GM13977 (cell line): ENCODE data around the gene AKT3.

Source experiments
- DNase-seq: peaks from one replicate; pipeline ENCODE4 v3.0.0; 2012; ENCODE audit warnings: low spot score
- in situ Hi-C: fragments of 300-500 bp; cut with MboI; formaldehyde crosslinking; loops from one replicate; pipeline ENCODE4 v1.12.0; 2022; ENCODE audit warnings: low sequenced_read_pairs, low pct_unique_long_range_greater_than_20kb, mixed read lengths, inconsistent platforms; ENCODE audit not compliant: unreplicated experiment
- TF ChIP-seq, protein P1 (sequence below): IDR thresholded peaks from 2 replicates; pipeline ENCODE4 v1.5.1; 2012; ENCODE audit warnings: mild to moderate bottlenecking, control low read depth; ENCODE audit not compliant: insufficient read depth; ENCODE audit errors: extremely low read depth, missing control alignments

The AKT3 gene

DNA sequence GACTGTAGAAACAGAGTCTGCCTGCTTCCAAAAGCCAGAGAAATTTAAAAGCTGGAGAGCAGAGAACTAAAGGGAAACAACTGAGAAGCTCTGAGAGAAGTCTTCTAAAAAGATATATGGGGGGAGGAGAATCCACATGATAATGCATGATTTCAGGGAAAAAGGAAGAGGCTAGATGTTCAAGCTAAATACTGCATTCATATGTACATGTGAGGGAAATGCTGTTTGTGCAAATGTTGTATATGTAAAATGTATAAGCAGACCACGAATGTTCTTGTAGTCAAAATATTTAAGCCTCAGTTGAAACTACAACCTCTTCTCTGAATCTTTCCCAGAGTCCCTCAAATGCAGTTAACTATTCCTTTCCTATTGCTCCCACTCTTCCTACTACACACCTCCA lies 79.2 kb downstream of the AKT3 start:
- TF ChIP-seq, protein P1, sequence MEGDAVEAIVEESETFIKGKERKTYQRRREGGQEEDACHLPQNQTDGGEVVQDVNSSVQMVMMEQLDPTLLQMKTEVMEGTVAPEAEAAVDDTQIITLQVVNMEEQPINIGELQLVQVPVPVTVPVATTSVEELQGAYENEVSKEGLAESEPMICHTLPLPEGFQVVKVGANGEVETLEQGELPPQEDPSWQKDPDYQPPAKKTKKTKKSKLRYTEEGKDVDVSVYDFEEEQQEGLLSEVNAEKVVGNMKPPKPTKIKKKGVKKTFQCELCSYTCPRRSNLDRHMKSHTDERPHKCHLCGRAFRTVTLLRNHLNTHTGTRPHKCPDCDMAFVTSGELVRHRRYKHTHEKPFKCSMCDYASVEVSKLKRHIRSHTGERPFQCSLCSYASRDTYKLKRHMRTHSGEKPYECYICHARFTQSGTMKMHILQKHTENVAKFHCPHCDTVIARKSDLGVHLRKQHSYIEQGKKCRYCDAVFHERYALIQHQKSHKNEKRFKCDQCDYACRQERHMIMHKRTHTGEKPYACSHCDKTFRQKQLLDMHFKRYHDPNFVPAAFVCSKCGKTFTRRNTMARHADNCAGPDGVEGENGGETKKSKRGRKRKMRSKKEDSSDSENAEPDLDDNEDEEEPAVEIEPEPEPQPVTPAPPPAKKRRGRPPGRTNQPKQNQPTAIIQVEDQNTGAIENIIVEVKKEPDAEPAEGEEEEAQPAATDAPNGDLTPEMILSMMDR: no peak
- DNase-seq: no peak
- in situ Hi-C loops: no loop called here

DNA sequence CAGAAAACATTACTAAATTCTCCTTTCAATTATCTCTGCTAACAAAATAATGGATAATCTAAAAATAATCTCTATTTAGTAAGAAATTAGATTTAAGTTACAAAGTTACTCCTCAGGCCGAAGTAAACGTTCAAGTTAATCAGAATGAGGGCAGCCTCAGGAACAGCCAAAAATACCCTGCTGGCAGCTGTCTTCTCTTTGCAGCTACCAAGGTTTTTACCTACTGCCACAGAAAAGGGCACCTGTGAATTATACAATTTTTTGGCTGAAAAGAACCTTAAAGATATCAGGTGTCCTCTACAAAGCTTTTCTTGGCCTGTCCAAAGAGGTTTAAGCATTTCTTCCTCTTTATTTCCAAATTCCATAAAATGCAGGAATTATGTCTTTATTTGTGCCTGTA lies 84.4 kb downstream of the AKT3 start:
- DNase-seq: no peak
- in situ Hi-C loops: no loop called here

DNA sequence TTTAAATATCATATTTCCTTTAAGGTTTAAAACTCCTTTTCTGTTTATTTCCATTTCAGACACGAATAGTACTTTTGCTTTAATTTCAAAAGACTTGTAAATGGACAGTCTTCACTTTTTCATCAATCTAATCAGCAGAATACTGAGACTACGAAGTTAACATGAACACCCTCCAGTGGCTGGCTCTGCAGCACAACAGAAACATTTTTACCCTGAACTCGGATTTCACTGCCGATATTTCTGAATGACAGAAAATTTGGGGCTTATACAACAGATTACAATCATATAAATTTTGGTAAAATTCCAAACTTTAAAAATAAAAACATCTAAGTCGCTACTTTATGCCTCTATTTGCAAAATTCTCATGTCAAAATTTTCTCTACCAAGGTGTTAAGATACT lies 86.2 kb downstream of the AKT3 start:
- in situ Hi-C loops: no loop called here
- TF ChIP-seq, protein P1: no peak
- DNase-seq: no peak

More for the DNA sequence above, 84.4 kb downstream of the AKT3 start:
- TF ChIP-seq, protein P1: no peak

DNA sequence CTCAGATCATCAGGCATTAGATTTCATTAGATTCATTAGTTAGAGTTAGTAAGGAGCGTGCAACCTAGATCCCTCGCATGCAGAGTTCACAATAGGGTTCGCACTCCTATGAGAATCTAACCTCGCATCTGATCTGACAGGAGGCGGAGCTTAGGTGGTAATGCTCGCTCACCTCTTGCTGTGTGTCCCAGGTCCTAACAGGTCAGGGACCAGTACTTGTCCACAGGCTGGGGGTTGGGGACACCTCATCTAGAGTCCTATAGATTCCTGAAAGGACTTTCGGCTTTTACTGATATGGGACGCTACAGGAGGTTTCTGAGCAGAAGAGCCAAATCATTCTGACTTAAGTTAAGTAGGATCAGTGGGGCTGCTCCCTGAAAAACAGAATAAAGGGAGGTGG lies 91.4 kb downstream of the AKT3 start:
- no peak for DNase-seq
- in situ Hi-C loops: no loop called here
- TF ChIP-seq, protein P1: no peak

DNA sequence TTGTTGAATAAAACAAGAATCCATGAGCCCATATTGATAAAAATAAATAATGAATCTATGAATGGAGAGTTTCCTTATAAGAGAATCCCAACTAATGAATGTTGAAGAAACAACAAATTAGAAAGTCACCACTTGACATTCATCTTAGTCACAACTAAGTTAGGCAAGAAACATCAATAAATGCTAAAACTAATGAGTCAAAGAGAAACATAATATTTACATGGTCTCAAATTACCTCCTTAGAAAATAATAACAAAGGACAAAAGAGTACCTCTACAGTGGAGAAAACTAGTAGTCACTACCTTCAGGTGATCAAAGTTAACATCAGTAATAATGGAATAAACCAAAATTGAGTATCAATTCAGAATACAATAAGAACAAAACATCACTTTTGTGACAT lies 93.5 kb downstream of the AKT3 start:
- DNase-seq: no peak
- TF ChIP-seq, protein P1: no peak
- in situ Hi-C loops: no loop called here

DNA sequence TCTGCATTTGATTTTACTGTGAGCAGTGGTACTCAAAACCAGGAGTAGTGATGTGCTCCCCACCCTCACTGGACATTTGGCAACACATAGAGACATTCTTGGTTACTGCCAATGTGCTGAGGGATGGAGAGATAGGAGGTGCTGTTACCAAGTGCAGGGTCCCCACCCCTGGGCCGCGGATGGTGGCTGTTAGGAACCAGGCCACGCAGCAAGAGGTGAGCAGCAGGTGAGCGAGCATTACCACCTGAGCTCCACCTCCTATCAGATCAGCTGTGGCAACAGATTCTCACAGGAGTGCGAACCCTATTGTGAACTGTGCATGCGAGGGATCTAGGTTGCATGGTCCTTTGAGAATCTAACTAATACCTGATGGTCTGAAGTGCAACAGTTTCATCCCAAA lies 95.7 kb downstream of the AKT3 start:
- in situ Hi-C loops: no loop called here
- TF ChIP-seq, protein P1: no peak
- DNase-seq: no peak

DNA sequence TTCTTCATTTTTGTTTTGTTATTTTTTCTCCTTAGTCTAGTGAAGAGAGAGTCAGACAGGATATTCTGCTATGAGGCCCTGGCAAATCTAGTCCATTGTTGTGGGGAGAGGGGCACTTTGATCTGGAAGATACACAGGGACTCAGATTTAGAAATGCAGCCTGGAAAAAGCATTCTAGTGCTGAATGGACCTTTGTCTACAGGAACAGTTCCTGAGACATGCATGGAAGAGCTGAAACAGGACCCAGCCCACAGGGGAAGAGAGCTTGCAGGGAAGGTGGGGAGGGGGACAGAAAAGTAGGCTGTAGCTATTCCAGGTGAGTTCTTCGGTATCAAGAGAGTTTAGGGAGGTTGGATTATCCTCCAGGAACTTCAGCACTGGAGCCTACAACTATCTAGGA lies 98.5 kb downstream of the AKT3 start:
- DNase-seq: no peak
- in situ Hi-C loops: no loop called here
- TF ChIP-seq, protein P1: no peak
